H1 (cell line): ENCODE results near the gene IAPP. TPM values are rescaled to one million over a fixed set of nuclear protein-coding genes. Genes with fewer than 3 reads are reported as not detected.

Experiments used
- polyA plus RNA-seq, 7 experiments: library from polyadenylated mRNA; depleted of rRNA in 3 of 7; stranded (reverse) in 5 of 7; unstranded in 2 of 7; fragments of >200 nt in 5 of 7; fragments of 200-250 nt in 2 of 7; gene quantifications; 1 replicate in 5 of 7; 2 replicates in 1 of 7; 4 replicates in 1 of 7; pipeline versions ENCODE4 v1.2.1 to v1.2.3, GENCODE V29; 2011 to 2013; ENCODE audit warnings: missing spikeins in 2 of 7, mixed read lengths in 2 of 7
- total RNA-seq: library from RNA; stranded (reverse); fragmentation: NEBNext Ultra II Directional; extraction: Animal tissue kit (Norgen Biotek cat#: 25700); gene quantifications from 2 replicates; pipeline ENCODE4 v1.2.1, GENCODE V29; 2021

IAPP gene
- total and polyA plus RNA-seq, 2 of the 8 experiments (the other 6 are each of a cell fraction or from before 2014, with no cell fraction given), result not detected

Other genes starting within 250 kb of the IAPP start
- 0.13 TPM in 1 of 2 replicates, not detected in the other for gene SLCO1B1, start 241.7 kb upstream of the IAPP start, total RNA-seq
- not detected in 2 replicates for gene SLCO1B1, start 241.7 kb upstream of the IAPP start, polyA plus RNA-seq (2011; rRNA removed)
- 4.4 and 5.1 TPM in 2 replicates for gene SLCO1A2, start 38.0 kb upstream of the IAPP start, total RNA-seq
- 2.9 and 6.7 TPM in 2 replicates for gene SLCO1A2, start 38.0 kb upstream of the IAPP start, polyA plus RNA-seq (2011; rRNA removed)
- 5.0 and 5.4 TPM in 2 replicates for gene PYROXD1, start 64.8 kb downstream of the IAPP start, total RNA-seq
- 1.4 and 1.6 TPM in 2 replicates for gene PYROXD1, start 64.8 kb downstream of the IAPP start, polyA plus RNA-seq (2011; rRNA removed)
- gene RECQL, start 128.7 kb downstream of the IAPP start, total RNA-seq, result 37.7 and 40.3 TPM in 2 replicates
- gene RECQL, start 128.7 kb downstream of the IAPP start, polyA plus RNA-seq (2011; rRNA removed), result 6.6 and 8.1 TPM in 2 replicates
- gene GOLT1B, start 128.9 kb downstream of the IAPP start, total RNA-seq, result 37.4 and 38.3 TPM in 2 replicates
- 17.5 and 18.3 TPM in 2 replicates for gene GOLT1B, start 128.9 kb downstream of the IAPP start, polyA plus RNA-seq (2011; rRNA removed)
- 0.29 and 1.3 TPM in 2 replicates for gene SPX, start 153.4 kb downstream of the IAPP start, total RNA-seq
- 0.38 and 1.2 TPM in 2 replicates for gene SPX, start 153.4 kb downstream of the IAPP start, polyA plus RNA-seq (2011; rRNA removed)
- not detected in 2 replicates for gene GYS2, start 231.9 kb downstream of the IAPP start, total RNA-seq
- not detected in 2 replicates for gene GYS2, start 231.9 kb downstream of the IAPP start, polyA plus RNA-seq (2011; rRNA removed)